ENCODE measurements around the gene GRM1. TPM values are rescaled to one million over a fixed set of nuclear protein-coding genes. Genes with fewer than 3 reads are reported as not detected.

Gene GRM1
- polyA plus RNA-seq, 3 donors = not detected

DNA sequence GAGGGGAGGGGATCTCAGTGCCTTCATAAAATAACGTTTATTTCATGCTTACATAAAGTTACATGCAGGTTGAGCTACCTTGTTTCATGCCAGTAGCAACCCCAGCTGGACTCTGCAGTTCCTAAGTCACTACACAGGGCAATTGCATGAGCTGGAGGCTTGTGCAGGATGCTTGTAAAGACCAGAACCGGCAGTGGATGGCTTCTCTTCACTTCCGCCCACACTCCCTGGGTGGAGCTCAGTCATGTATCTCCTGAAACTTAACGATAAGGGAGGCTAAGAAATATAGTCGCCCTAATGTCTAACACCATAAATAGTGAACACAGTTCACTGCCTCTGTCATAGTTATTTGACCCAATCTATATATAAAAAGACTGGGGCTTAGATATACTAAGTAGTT lies 415.3 kb downstream of the GRM1 start:
- Histone ChIP-seq H3K4me1 (ENCODE audit: control insufficient read depth in 1 of 2, insufficient read depth in 2 of 2, low read length in 2 of 2) (no peaks in the 10 kb centered on the region), H3K4me3 (replicated peaks in 1 of 3; ENCODE audit: low read depth in 2 of 3, low read length in 3 of 3) (no peak overlapping the region), H3K27ac (ENCODE audit: low read depth in 1 of 2, low read length in 2 of 2) (no peak overlapping the region), H3K9me3 (replicated peaks in 1 of 2; ENCODE audit: control insufficient read depth in 1 of 2, insufficient read depth in 1 of 2, low read length in 2 of 2) (peaks cover 0 to 8% of the 10 kb centered on the region in 2 donors), H3K79me2 (ENCODE audit: insufficient read depth, low read length) (no peaks in the 10 kb centered on the region), H3K27me3 (ENCODE audit: control insufficient read depth in 2 of 2, insufficient read depth in 2 of 2, low read length in 2 of 2) (no peaks in the 10 kb centered on the region), H3K9ac (ENCODE audit: insufficient read depth, low read length, poor library complexity, severe bottlenecking) (no peak overlapping the region), H2AFZ (ENCODE audit: insufficient read depth, low read depth, low read length, poor library complexity, severe bottlenecking) (no peak overlapping the region), H3K36me3 (replicated peaks in 1 of 2; ENCODE audit: control insufficient read depth in 1 of 2, insufficient read depth in 2 of 2, low read length in 2 of 2) (no peaks in the 10 kb centered on the region), H3K4me2 (replicated peaks; ENCODE audit: extremely low read depth, low read length, poor library complexity, severe bottlenecking) (no peak overlapping the region), H4K20me1 (ENCODE audit: insufficient read depth, low read length) (no peaks in the 10 kb centered on the region)
- H3K4me1 Mint-ChIP-seq = peaks cover 5% of the 10 kb centered on the region
- intact Hi-C loops (cut with micrococcal nuclease) = no loop called here
- H3K36me3 Mint-ChIP-seq = no peaks in the 10 kb centered on the region
- peaks cover 0 to 4% (median 0%) of the 10 kb centered on the region in 3 donors for H3K27me3 Mint-ChIP-seq (ENCODE audit: low read depth in 3 of 3)
- WGBS (ENCODE audit: insufficient coverage) = 80% methylated on average over 2 of the region's 5 CpGs
- TF ChIP-seq, protein P1, sequence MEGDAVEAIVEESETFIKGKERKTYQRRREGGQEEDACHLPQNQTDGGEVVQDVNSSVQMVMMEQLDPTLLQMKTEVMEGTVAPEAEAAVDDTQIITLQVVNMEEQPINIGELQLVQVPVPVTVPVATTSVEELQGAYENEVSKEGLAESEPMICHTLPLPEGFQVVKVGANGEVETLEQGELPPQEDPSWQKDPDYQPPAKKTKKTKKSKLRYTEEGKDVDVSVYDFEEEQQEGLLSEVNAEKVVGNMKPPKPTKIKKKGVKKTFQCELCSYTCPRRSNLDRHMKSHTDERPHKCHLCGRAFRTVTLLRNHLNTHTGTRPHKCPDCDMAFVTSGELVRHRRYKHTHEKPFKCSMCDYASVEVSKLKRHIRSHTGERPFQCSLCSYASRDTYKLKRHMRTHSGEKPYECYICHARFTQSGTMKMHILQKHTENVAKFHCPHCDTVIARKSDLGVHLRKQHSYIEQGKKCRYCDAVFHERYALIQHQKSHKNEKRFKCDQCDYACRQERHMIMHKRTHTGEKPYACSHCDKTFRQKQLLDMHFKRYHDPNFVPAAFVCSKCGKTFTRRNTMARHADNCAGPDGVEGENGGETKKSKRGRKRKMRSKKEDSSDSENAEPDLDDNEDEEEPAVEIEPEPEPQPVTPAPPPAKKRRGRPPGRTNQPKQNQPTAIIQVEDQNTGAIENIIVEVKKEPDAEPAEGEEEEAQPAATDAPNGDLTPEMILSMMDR (IDR thresholded peaks at IDR 0.05) = no peak
- no peak overlapping the region for H3K4me3 Mint-ChIP-seq
- H3K27ac Mint-ChIP-seq = no peak overlapping the region
- DNase-seq = no peak
- H3K9me3 Mint-ChIP-seq = peaks cover under 1 to 9% (median 7%) of the 10 kb centered on the region in 7 donors

DNA sequence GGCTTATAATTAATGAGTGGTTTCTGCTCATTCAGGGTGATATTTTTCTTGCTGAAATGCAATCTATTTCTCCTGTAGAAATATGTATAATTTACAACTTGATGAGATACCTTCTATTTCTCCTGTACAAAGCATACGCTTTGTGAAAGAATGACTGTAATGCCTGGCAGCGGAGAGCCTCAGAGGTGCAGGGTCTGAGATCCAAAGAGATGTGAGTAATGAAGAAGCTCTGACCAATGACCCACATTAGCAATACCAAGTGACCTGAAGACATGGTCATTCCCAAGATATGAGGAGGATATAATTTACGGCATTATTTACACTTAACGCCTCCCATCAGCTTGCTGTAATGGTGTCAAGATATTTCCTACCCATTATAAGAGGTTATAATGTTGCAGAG lies 416.4 kb downstream of the GRM1 start:
- intact Hi-C loops (cut with micrococcal nuclease) = no loop called here
- Mint-ChIP-seq H3K4me3 (no peak overlapping the region), H3K27ac (no peak overlapping the region), H3K4me1 (no peaks in the 10 kb centered on the region), H3K27me3 (ENCODE audit: low read depth in 3 of 3) (peaks cover 0 to 3% (median 0%) of the 10 kb centered on the region in 3 donors), H3K36me3 (no peaks in the 10 kb centered on the region), H3K9me3 (peaks cover 3 to 12% (median 8%) of the 10 kb centered on the region in 7 donors)
- Histone ChIP-seq H3K9me3 (replicated peaks in 1 of 2; ENCODE audit: control insufficient read depth in 1 of 2, insufficient read depth in 1 of 2, low read length in 2 of 2) (peaks cover 0 to 8% of the 10 kb centered on the region in 2 donors), H2AFZ (ENCODE audit: insufficient read depth, low read depth, low read length, poor library complexity, severe bottlenecking) (no peak overlapping the region), H3K27ac (ENCODE audit: low read depth in 1 of 2, low read length in 2 of 2) (no peak overlapping the region), H3K36me3 (replicated peaks in 1 of 2; ENCODE audit: control insufficient read depth in 1 of 2, insufficient read depth in 2 of 2, low read length in 2 of 2) (no peaks in the 10 kb centered on the region), H3K4me1 (ENCODE audit: control insufficient read depth in 1 of 2, insufficient read depth in 2 of 2, low read length in 2 of 2) (no peaks in the 10 kb centered on the region), H3K79me2 (ENCODE audit: insufficient read depth, low read length) (no peaks in the 10 kb centered on the region), H4K20me1 (ENCODE audit: insufficient read depth, low read length) (no peaks in the 10 kb centered on the region), H3K4me3 (replicated peaks in 1 of 3; ENCODE audit: low read depth in 2 of 3, low read length in 3 of 3) (no peak overlapping the region), H3K27me3 (ENCODE audit: control insufficient read depth in 2 of 2, insufficient read depth in 2 of 2, low read length in 2 of 2) (no peaks in the 10 kb centered on the region), H3K9ac (ENCODE audit: insufficient read depth, low read length, poor library complexity, severe bottlenecking) (no peak overlapping the region), H3K4me2 (replicated peaks; ENCODE audit: extremely low read depth, low read length, poor library complexity, severe bottlenecking) (no peak overlapping the region)
- TF ChIP-seq, protein P1 (IDR thresholded peaks at IDR 0.05) = no peak
- no CpG with 5 or more reads among the region's 4 CpGs for WGBS (ENCODE audit: insufficient coverage)
- no peak for DNase-seq

All from CD14-positive monocyte (primary cell).